Stomach smooth muscle (tissue), 2 donors: Measurements from ENCODE around the gene SLC25A45.

ENCODE experiments used
- H3K27ac ChIP-seq: one replicate; pipeline ENCODE4 v1.7.0; 2013; ENCODE audit warnings: mild to moderate bottlenecking, low read length, inconsistent platforms
- H3K27me3 ChIP-seq, 2 donors: one replicate each; pipeline ENCODE4 v1.7.0; 2013; ENCODE audit warnings: low read length in 2 of 2; ENCODE audit not compliant: insufficient read depth in 2 of 2, control insufficient read depth in 1 of 2
- H3K36me3 ChIP-seq, 2 donors: one replicate each; pipeline ENCODE4 v1.7.0; 2013; ENCODE audit warnings: low read length in 2 of 2; ENCODE audit not compliant: control insufficient read depth in 2 of 2, insufficient read depth in 2 of 2
- H3K4me1 ChIP-seq: one replicate; pipeline ENCODE4 v1.7.0; 2013; ENCODE audit warnings: low read length; ENCODE audit not compliant: control insufficient read depth, insufficient read depth
- H3K4me3 ChIP-seq, 2 donors: one replicate each; pipeline ENCODE4 v1.7.0; 2013; ENCODE audit warnings: low read length in 2 of 2
- H3K9ac ChIP-seq, 2 donors: one replicate each; pipeline ENCODE4 v1.7.0; 2013; ENCODE audit warnings: low read length in 2 of 2, mild to moderate bottlenecking in 1 of 2
- H3K9me3 ChIP-seq, 2 donors: one replicate each; pipeline ENCODE4 v1.7.0; 2013; ENCODE audit warnings: low read length in 2 of 2; ENCODE audit not compliant: control insufficient read depth in 2 of 2
- donor health status: healthy.
- donor health status: Pancreatic carcinoma.

Gene SLC25A45

GRCh38 chr11:65400307-65401072 is 18.0 kb upstream of the SLC25A45 start:
- H3K36me3 ChIP-seq = peaks cover 20 to 35% of the 10 kb centered on the region in 2 donors
- no peaks in the 10 kb centered on the region for H3K27me3 ChIP-seq
- H3K4me3 ChIP-seq = no peak overlapping the region
- no peak overlapping the region for H3K9ac ChIP-seq
- H3K27ac ChIP-seq = no peak overlapping the region
- no peaks in the 10 kb centered on the region for H3K9me3 ChIP-seq
- H3K4me1 ChIP-seq = peaks cover 5% of the 10 kb centered on the region

GRCh38 chr11:65399845-65400244 is 17.4 kb upstream of the SLC25A45 start:
- no peak overlapping the region for H3K27ac ChIP-seq
- no peak overlapping the region for H3K4me3 ChIP-seq
- peaks cover 17 to 31% of the 10 kb centered on the region in 2 donors for H3K36me3 ChIP-seq
- no peaks in the 10 kb centered on the region for H3K27me3 ChIP-seq
- no peak overlapping the region for H3K9ac ChIP-seq
- H3K4me1 ChIP-seq = peaks cover 4% of the 10 kb centered on the region
- H3K9me3 ChIP-seq = no peaks in the 10 kb centered on the region

- Histone ChIP-seq H3K4me3 (no peak overlapping the region), H3K9ac (no peak overlapping the region), H3K9me3 (no peaks in the 10 kb centered on the region), H3K27ac (no peak overlapping the region), H3K27me3 (no peaks in the 10 kb centered on the region), H3K4me1 (no peaks in the 10 kb centered on the region), H3K36me3 (peaks cover 14 to 32% of the 10 kb centered on the region in 2 donors)
Observed at GRCh38 chr11:65399249-65399648, 16.8 kb upstream of the SLC25A45 start.

GRCh38 chr11:65398362-65398910 is 16.0 kb upstream of the SLC25A45 start:
- H3K36me3 ChIP-seq = peaks cover 14 to 30% of the 10 kb centered on the region in 2 donors
- H3K4me1 ChIP-seq = no peaks in the 10 kb centered on the region
- H3K27ac ChIP-seq = no peak overlapping the region
- no peak overlapping the region for H3K4me3 ChIP-seq
- no peaks in the 10 kb centered on the region for H3K9me3 ChIP-seq
- no peaks in the 10 kb centered on the region for H3K27me3 ChIP-seq
- H3K9ac ChIP-seq = no peak overlapping the region

GRCh38 chr11:65396769-65397745 is 14.6 kb upstream of the SLC25A45 start:
- Histone ChIP-seq H3K36me3 (peaks cover 14 to 29% of the 10 kb centered on the region in 2 donors), H3K4me3 (no peak overlapping the region), H3K27me3 (no peaks in the 10 kb centered on the region)

GRCh38 chr11:65395961-65396530 is 13.6 kb upstream of the SLC25A45 start:
- Histone ChIP-seq H3K27me3 (no peaks in the 10 kb centered on the region), H3K4me1 (peaks cover under 1% of the 10 kb centered on the region), H3K27ac (no peak overlapping the region), H3K9ac (no peak overlapping the region), H3K9me3 (no peaks in the 10 kb centered on the region), H3K4me3 (no peak overlapping the region), H3K36me3 (peaks cover 14 to 31% of the 10 kb centered on the region in 2 donors)

More at GRCh38 chr11:65396769-65397745, 14.6 kb upstream of the SLC25A45 start:
- Histone ChIP-seq H3K27ac (no peak overlapping the region), H3K4me1 (no peaks in the 10 kb centered on the region), H3K9me3 (no peaks in the 10 kb centered on the region), H3K9ac (no peak overlapping the region)

- Histone ChIP-seq H3K36me3 (peaks cover 15 to 22% of the 10 kb centered on the region in 2 donors), H3K9me3 (no peaks in the 10 kb centered on the region)
Observed at GRCh38 chr11:65394125-65394536, 11.7 kb upstream of the SLC25A45 start.

GRCh38 chr11:65393513-65394079 is 11.2 kb upstream of the SLC25A45 start:
- Histone ChIP-seq H3K36me3 (peaks cover 15 to 25% of the 10 kb centered on the region in 2 donors), H3K4me1 (peaks cover 12% of the 10 kb centered on the region), H3K9ac (no peak overlapping the region), H3K9me3 (no peaks in the 10 kb centered on the region), H3K27ac (no peak overlapping the region), H3K4me3 (no peak overlapping the region), H3K27me3 (no peaks in the 10 kb centered on the region)

More at GRCh38 chr11:65394125-65394536, 11.7 kb upstream of the SLC25A45 start:
- no peak overlapping the region for H3K4me3 ChIP-seq
- H3K27me3 ChIP-seq = no peaks in the 10 kb centered on the region
- no peak overlapping the region for H3K27ac ChIP-seq
- H3K9ac ChIP-seq = no peak overlapping the region
- peaks cover 7% of the 10 kb centered on the region for H3K4me1 ChIP-seq

GRCh38 chr11:65392899-65393298 is 10.5 kb upstream of the SLC25A45 start:
- H3K36me3 ChIP-seq = peaks cover 15 to 23% of the 10 kb centered on the region in 2 donors

More at GRCh38 chr11:65392899-65393298, 10.5 kb upstream of the SLC25A45 start:
- Histone ChIP-seq H3K27me3 (no peaks in the 10 kb centered on the region), H3K4me3 (no peak overlapping the region), H3K9me3 (no peaks in the 10 kb centered on the region), H3K27ac (no peak overlapping the region), H3K4me1 (peaks cover 19% of the 10 kb centered on the region), H3K9ac (no peak overlapping the region)
